Stomach (tissue), 9 donors: ENCODE data around the gene LACTBL1. TPM values are rescaled to one million over a fixed set of nuclear protein-coding genes. Genes with fewer than 3 reads are reported as not detected.
"Not testable (repeated sequence)": the region's sequence is repeated elsewhere in the genome, so short reads cannot be mapped to it uniquely, and the experiment has no call there.

Experiments used
- DNase-seq, 2 donors: peaks; one replicate each; pipeline versions ENCODE4 v3.0.0 to v3.0.0-alpha.2; 2013 to 2019
- H3K27ac ChIP-seq, 5 donors: fragments of 200-600 bp in 4 of 5; sonication (generic) in 4 of 5; one replicate each; pipeline ENCODE4 v1.5.1; 2013 to 2019; ENCODE audit warnings: mild to moderate bottlenecking in 1 of 5, moderate library complexity in 1 of 5
- H3K27me3 ChIP-seq, 3 donors: fragments of 200-600 bp; sonication (generic); one replicate each; pipeline ENCODE4 v1.5.1; 2017 to 2019; ENCODE audit warnings: mixed run types in 1 of 3
- H3K36me3 ChIP-seq, 4 donors: fragments of 200-600 bp; sonication (generic); 1 replicate in 3 of 4; 2 replicates in 1 of 4; pipeline ENCODE4 v1.5.1; 2016 to 2019
- H3K4me1 ChIP-seq, 4 donors: fragments of 200-600 bp; sonication (generic); one replicate each; pipeline ENCODE4 v1.5.1; 2016 to 2019
- H3K4me3 ChIP-seq, 4 donors: fragments of 200-600 bp; sonication (generic) in 3 of 4; one replicate each; pipeline ENCODE4 v1.5.1; 2016 to 2019; ENCODE audit warnings: mild to moderate bottlenecking in 1 of 4
- H3K9me3 ChIP-seq, 4 donors: fragments of 200-600 bp; sonication (generic); one replicate each; pipeline ENCODE4 v1.5.1; 2016 to 2019
- EP300 ChIP-seq: sonication (generic); formaldehyde crosslinking; IDR thresholded peaks from one replicate; pipeline ENCODE4 v1.6.1; 2017; ENCODE audit warnings: antibody characterized with exemption
- POLR2A ChIP-seq, 4 donors: fragments of 450-650 bp; IDR thresholded peaks; one replicate each; pipeline ENCODE4 v1.6.1; 2016; ENCODE audit warnings: antibody characterized with exemption in 4 of 4, control low read depth in 2 of 4, mild to moderate bottlenecking in 1 of 4, moderate library complexity in 1 of 4
- POLR2AphosphoS5 ChIP-seq, 3 donors: sonication (generic); formaldehyde crosslinking; IDR thresholded peaks; one replicate each; pipeline ENCODE4 v1.6.1; 2016; ENCODE audit warnings: antibody characterized with exemption in 3 of 3
- WGBS, 5 donors: extraction: QIAGEN DNeasy Blood & Tissue Kit in 3 of 5; methylation state at CpG; one replicate each; pipeline versions ENCODE4 v1.1.5 to v1.1.7; 2013 to 2018; 5-methylcytosine and 5-hydroxymethylcytosine counted together
- intact Hi-C: fragments of 100-400 bp; cut with DNase I; formaldehyde crosslinking; loops from one replicate; pipeline ENCODE4 v1.15.1; 2023; ENCODE audit warnings: low total_unique reads
- polyA plus RNA-seq, 3 donors: library from polyadenylated mRNA; stranded (reverse); fragments of 200-250 nt; gene quantifications; one replicate each; pipeline ENCODE4 v1.2.3, GENCODE V29; 2013
- total RNA-seq, 5 donors: library from RNA; depleted of rRNA; stranded (reverse); fragments of >200 nt; gene quantifications; one replicate each; pipeline versions ENCODE4 v1.1.0 to v1.2.3, GENCODE V29; 2014 to 2016
- TF ChIP-seq, protein P1 (sequence below), 7 experiments: fragments of 450-650 bp in 4 of 7; fragments of 200-600 bp in 3 of 7; sonication (generic) in 3 of 7; IDR thresholded peaks; one replicate each; pipeline ENCODE4 v1.5.1; 2016 to 2019; ENCODE audit warnings: antibody characterized with exemption in 7 of 7, control low read depth in 2 of 7, mild to moderate bottlenecking in 1 of 7
- donor health status: healthy with polysubstance abuse.
- donor health status: Bipolar disorder and iron deficiency.
- donor health status: healthy.

LACTBL1 gene
- total and polyA plus RNA-seq, 8 donors: not detected

DNA sequence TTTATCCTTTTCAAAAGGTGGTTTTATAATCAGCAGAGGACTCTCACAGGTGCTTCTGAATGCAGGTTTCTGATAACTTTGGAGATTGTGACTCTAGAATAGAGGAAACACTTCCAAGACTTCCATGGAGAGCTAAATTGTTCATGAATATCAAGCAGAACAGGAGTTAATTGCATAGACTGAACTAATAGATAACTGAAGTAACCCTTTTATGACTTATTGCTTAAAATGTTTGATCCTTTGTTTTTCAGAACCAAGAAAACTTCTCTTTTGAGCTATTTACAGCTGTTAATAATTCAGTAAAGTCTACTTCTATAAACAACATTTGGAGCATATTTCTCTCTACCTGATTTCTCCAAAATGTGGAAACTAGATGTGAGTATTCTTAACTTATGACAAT, 23.1 kb upstream of the LACTBL1 start:
- no peaks in the 10 kb centered on the region for H3K27me3 ChIP-seq
- DNase-seq: no peak
- no peak overlapping the region for H3K27ac ChIP-seq
- H3K36me3 ChIP-seq: no peaks in the 10 kb centered on the region
- intact Hi-C loops: no loop called here
- no peak overlapping the region for H3K4me3 ChIP-seq
- H3K4me1 ChIP-seq: no peaks in the 10 kb centered on the region
- TF ChIP-seq POLR2A (IDR thresholded peaks at IDR 0.05): no peak
- TF ChIP-seq, protein P1, sequence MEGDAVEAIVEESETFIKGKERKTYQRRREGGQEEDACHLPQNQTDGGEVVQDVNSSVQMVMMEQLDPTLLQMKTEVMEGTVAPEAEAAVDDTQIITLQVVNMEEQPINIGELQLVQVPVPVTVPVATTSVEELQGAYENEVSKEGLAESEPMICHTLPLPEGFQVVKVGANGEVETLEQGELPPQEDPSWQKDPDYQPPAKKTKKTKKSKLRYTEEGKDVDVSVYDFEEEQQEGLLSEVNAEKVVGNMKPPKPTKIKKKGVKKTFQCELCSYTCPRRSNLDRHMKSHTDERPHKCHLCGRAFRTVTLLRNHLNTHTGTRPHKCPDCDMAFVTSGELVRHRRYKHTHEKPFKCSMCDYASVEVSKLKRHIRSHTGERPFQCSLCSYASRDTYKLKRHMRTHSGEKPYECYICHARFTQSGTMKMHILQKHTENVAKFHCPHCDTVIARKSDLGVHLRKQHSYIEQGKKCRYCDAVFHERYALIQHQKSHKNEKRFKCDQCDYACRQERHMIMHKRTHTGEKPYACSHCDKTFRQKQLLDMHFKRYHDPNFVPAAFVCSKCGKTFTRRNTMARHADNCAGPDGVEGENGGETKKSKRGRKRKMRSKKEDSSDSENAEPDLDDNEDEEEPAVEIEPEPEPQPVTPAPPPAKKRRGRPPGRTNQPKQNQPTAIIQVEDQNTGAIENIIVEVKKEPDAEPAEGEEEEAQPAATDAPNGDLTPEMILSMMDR (IDR thresholded peaks at IDR 0.05): no peak
- TF ChIP-seq POLR2AphosphoS5 (IDR thresholded peaks at IDR 0.05): no peak
- no peak for TF ChIP-seq EP300
- peaks cover 0 to 16% (median 10%) of the 10 kb centered on the region in 4 donors for H3K9me3 ChIP-seq

GRCh38 chr1:22993220-22993795, 20.6 kb upstream of the LACTBL1 start:
- not testable (repeated sequence) for DNase-seq

DNA sequence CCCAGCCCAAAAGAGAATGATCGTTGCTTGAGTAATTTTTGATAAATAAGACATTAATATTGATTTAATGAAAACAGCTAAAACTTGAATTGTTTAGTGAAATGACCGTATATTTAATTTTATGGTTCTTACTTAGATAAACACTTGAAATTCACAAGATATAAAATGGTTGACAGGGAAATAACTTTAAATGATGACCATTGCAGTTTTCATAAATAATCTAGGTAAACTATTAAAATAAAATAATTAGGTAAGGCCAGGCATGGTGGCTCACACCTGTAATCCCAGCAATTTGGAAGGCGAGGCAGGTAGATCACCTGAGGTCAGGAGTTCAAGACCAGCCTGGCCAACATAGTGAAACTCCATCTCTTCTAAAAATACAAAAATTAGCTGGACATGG, 19.7 kb upstream of the LACTBL1 start:
- intact Hi-C loops, H3K4me3 ChIP-seq, H3K27me3 ChIP-seq, H3K9me3 ChIP-seq, H3K36me3 ChIP-seq, H3K27ac ChIP-seq, DNase-seq, H3K4me1 ChIP-seq: not testable (repeated sequence)
- 73 to 92% (median 80%) methylated on average over 3 of the region's 3 CpGs for WGBS, 5 donors

More at GRCh38 chr1:22993220-22993795, 20.6 kb upstream of the LACTBL1 start:
- H3K27ac ChIP-seq, intact Hi-C loops, H3K36me3 ChIP-seq, H3K4me3 ChIP-seq, H3K9me3 ChIP-seq, H3K27me3 ChIP-seq, H3K4me1 ChIP-seq: not testable (repeated sequence)
- WGBS, 5 donors: 79 to 84% (median 81%) methylated on average over 6 of the region's 6 CpGs

DNA sequence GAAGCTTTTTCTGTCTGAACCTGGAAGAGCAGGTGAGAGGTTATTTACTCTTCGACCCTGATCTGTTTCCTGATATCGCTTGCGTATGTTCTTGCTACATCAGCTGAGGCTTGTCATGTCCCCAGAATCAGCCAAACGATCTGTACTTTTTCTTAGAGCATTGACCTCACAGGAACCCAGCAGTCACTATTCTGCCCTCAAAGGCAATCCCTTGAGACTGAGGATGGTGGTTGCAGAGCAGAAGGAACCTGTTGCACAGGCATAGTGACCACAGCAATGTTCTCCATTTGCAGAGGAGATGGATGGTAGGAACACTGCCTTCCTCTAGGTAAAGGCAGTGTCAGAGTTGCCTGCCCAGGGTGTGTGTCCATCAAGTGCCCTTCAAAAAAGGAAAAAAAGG, 11.3 kb upstream of the LACTBL1 start:
- H3K27me3 ChIP-seq: no peaks in the 10 kb centered on the region
- H3K27ac ChIP-seq: no peak overlapping the region
- no peaks in the 10 kb centered on the region for H3K36me3 ChIP-seq
- intact Hi-C loops: no loop called here
- WGBS, 5 donors: 65 to 84% (median 72%) methylated on average over 4 of the region's 4 CpGs
- DNase-seq: no peak
- H3K9me3 ChIP-seq: no peaks in the 10 kb centered on the region
- no peak for TF ChIP-seq POLR2AphosphoS5 (IDR thresholded peaks at IDR 0.05)
- TF ChIP-seq, protein P1 (IDR thresholded peaks at IDR 0.05): no peak
- TF ChIP-seq POLR2A (IDR thresholded peaks at IDR 0.05): no peak
- TF ChIP-seq EP300: no peak
- H3K4me3 ChIP-seq: no peak overlapping the region
- no peaks in the 10 kb centered on the region for H3K4me1 ChIP-seq

GRCh38 chr1:22980471-22980790, 7.8 kb upstream of the LACTBL1 start:
- H3K4me1 ChIP-seq, intact Hi-C loops, DNase-seq, H3K9me3 ChIP-seq, H3K36me3 ChIP-seq, H3K4me3 ChIP-seq, H3K27ac ChIP-seq: not testable (repeated sequence)
- peaks cover 0 to 16% (median 0%) of the 10 kb centered on the region in 3 donors for H3K27me3 ChIP-seq
- 64 to 81% (median 75%) methylated on average over 3 of the region's 3 CpGs for WGBS, 5 donors

GRCh38 chr1:22978299-22978698, 5.6 kb upstream of the LACTBL1 start:
- H3K4me3 ChIP-seq: no peak overlapping the region
- 87 to 99% (median 95%) methylated on average over 3 of the region's 3 CpGs for WGBS, 5 donors
- intact Hi-C loops: no loop called here
- peaks cover 0 to 30% (median under 1%) of the 10 kb centered on the region in 3 donors for H3K27me3 ChIP-seq
- no peak overlapping the region for H3K27ac ChIP-seq
- no peaks in the 10 kb centered on the region for H3K9me3 ChIP-seq
- TF ChIP-seq, protein P1 (IDR thresholded peaks at IDR 0.05): no peak
- TF ChIP-seq EP300 (no peak), POLR2A (IDR thresholded peaks at IDR 0.05) (no peak), POLR2AphosphoS5 (IDR thresholded peaks at IDR 0.05) (no peak)
- no peaks in the 10 kb centered on the region for H3K36me3 ChIP-seq
- H3K4me1 ChIP-seq: no peaks in the 10 kb centered on the region
- no peak for DNase-seq
